ENCODE data around the gene CCDC6.
"Not testable (repeated sequence)": the region's sequence is repeated elsewhere in the genome, so short reads cannot be mapped to it uniquely, and the experiment has no call there.

The CCDC6 gene

DNA sequence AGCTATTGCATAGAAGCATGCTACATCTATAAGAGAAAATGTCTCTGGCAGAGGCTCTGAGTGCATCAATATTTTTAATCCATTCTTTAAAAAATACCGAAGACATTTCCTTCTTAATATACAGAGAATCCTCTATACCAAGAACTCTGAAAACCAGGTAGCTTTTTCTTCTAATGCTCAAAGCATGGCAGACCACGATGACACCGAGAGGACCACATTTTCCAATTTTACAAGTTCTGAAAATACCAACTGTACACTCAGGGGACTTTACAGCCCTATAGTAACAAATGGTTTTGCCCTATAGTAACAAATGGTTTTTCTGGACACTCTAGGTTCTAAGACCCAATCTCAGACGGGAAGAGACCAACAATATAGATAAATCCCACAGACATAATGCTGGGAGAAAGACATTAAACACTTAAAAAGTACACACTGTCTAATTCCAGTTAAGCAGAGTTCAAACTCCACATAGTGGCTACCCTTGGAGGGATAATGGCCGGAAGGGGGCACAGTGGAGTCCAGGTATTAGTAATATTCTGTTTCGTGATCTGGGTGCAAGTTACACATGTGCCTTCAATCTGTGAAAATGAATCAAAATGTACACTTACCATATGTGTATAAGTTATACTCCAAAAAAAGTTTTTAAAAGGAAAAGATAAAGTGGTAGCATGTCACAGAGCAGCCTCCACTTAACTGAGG is 26.2 kb downstream of the CCDC6 start:
- H3K27ac Mint-ChIP-seq = peak overlapping the region; percentile 78
- no peaks in the 10 kb centered on the region for H3K27me3 Mint-ChIP-seq
- peaks cover 78% of the 10 kb centered on the region for H3K4me1 Mint-ChIP-seq (ENCODE audit: low read depth)
- H3K9me3 Mint-ChIP-seq (ENCODE audit: low read depth) = no peaks in the 10 kb centered on the region
- peaks cover 18% of the 10 kb centered on the region for H3K36me3 Mint-ChIP-seq
- peak overlapping the region; percentile 64 for H3K4me3 Mint-ChIP-seq

DNA sequence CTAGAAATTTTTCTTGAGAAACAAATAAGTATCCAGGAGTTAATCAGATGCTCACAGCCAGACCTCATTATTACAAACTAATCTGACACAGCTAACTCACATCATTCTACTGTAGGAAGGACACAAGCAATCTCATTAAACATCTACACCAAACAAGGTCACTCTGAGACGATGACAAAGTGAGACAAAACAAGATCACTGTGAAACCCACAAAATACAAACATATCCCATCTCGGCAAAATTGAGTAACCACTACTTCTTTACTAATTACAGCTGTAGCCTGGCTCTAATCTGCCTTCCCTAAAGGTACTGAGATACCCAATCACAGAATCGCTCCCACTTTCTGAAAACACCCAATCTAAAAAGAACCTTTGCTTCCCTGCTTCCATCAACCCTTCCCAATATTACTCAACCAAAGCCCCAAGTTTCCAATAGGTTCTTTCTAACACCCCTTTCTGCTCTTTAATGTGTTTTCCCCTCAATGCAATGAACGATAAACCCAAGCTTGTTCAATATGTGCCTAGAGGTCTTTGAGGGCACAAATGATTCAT is 26.9 kb downstream of the CCDC6 start:
- peak overlapping the region; percentile 24 for H3K4me3 Mint-ChIP-seq
- peaks cover 18% of the 10 kb centered on the region for H3K36me3 Mint-ChIP-seq

DNA sequence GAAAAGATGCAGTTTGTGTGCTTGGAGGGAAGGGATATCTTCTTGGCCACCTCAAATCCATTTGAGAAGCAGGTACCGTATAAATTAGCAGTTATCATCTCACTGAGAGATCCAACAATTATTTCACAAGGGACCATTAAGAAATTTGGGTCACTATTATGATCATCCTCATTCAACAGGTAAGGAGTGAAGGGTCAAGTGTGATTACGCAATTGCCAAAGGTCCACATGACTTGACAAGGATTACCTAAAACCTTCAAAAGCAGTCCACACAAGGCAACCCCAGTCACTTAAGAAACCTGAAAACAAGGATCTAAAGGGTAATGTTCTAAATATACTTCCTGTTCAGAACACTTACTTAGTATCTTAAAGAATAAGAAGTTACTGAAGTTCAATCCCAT is 27.4 kb downstream of the CCDC6 start:
- Mint-ChIP-seq H3K4me1 (ENCODE audit: low read depth) (peaks cover 81% of the 10 kb centered on the region), H3K9me3 (ENCODE audit: low read depth) (no peaks in the 10 kb centered on the region), H3K4me3 (no peak overlapping the region), H3K27ac (peak overlapping the region; percentile 78), H3K27me3 (no peaks in the 10 kb centered on the region), H3K36me3 (peaks cover 18% of the 10 kb centered on the region)

More for the DNA sequence above, 26.9 kb downstream of the CCDC6 start:
- Mint-ChIP-seq H3K27me3 (no peaks in the 10 kb centered on the region), H3K9me3 (ENCODE audit: low read depth) (no peaks in the 10 kb centered on the region), H3K4me1 (ENCODE audit: low read depth) (peaks cover 80% of the 10 kb centered on the region), H3K27ac (peak overlapping the region; percentile 78)

- peaks cover 81% of the 10 kb centered on the region for H3K4me1 Mint-ChIP-seq (ENCODE audit: low read depth)
- H3K36me3 Mint-ChIP-seq = peaks cover 16% of the 10 kb centered on the region
- H3K4me3 Mint-ChIP-seq = no peak overlapping the region
- peak overlapping the region; percentile 1 for H3K27ac Mint-ChIP-seq
- H3K9me3 Mint-ChIP-seq (ENCODE audit: low read depth) = no peaks in the 10 kb centered on the region
- H3K27me3 Mint-ChIP-seq = no peaks in the 10 kb centered on the region
Observed at GRCh38 chr10:59878289-59878688, 28.1 kb downstream of the CCDC6 start.

DNA sequence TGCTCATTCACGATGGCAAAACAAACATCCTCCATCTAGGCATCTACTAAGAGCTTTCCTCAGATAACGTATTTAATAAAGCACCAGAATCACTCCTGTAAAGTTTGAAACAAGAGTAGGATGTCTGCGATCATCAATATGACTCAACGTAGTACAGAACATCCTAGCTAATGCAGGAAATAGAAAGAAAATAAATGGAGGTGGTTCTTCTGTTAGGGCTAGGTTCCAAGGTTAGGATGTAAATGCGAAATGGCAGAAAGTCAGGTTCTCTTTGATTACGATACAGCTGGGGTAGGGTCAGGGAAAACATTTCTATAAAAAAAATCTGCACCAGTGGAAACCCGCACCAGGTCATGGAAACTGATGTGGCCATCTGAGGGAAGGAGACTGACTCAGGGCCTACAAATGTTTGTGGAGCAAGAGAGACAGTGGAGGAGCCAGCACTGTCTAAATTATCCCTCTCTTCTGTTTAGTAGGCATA is 29.1 kb downstream of the CCDC6 start:
- no peak overlapping the region for H3K4me3 Mint-ChIP-seq
- no peak overlapping the region for H3K27ac Mint-ChIP-seq
- H3K4me1 Mint-ChIP-seq (ENCODE audit: low read depth) = peaks cover 86% of the 10 kb centered on the region
- no peaks in the 10 kb centered on the region for H3K27me3 Mint-ChIP-seq
- peaks cover 15% of the 10 kb centered on the region for H3K36me3 Mint-ChIP-seq
- no peaks in the 10 kb centered on the region for H3K9me3 Mint-ChIP-seq (ENCODE audit: low read depth)

GRCh38 chr10:59876695-59877094 is 29.7 kb downstream of the CCDC6 start:
- Mint-ChIP-seq H3K27ac (no peak overlapping the region), H3K27me3 (no peaks in the 10 kb centered on the region), H3K4me1 (ENCODE audit: low read depth) (peaks cover 88% of the 10 kb centered on the region), H3K9me3 (ENCODE audit: low read depth) (no peaks in the 10 kb centered on the region), H3K36me3 (peaks cover 15% of the 10 kb centered on the region), H3K4me3 (no peak overlapping the region)

- not testable (repeated sequence) for H3K27me3 Mint-ChIP-seq; H3K4me3 Mint-ChIP-seq; H3K27ac Mint-ChIP-seq; H3K9me3 Mint-ChIP-seq (ENCODE audit: low read depth)
- H3K36me3 Mint-ChIP-seq = peaks cover 13% of the 10 kb centered on the region
- peaks cover 84% of the 10 kb centered on the region for H3K4me1 Mint-ChIP-seq (ENCODE audit: low read depth)
Observed at GRCh38 chr10:59876208-59876607, 30.1 kb downstream of the CCDC6 start.

DNA sequence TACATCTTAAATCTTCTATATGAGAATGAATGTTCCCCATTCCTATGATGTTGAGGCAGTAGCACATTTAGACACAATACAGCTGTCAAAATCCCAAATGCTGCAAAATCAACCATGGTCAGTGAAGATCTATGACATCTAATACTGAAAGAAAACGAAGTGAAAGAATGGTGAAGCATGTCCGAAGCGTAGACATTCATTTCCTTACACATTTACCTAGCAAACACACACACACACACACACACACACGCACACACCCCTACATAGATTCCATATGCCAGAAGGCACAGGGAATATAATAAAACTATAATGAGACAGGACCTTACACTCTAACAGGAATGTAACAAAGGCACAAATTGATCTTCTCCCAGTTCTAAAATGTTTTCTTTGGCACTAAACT is 32.5 kb downstream of the CCDC6 start:
- no peak overlapping the region for H3K4me3 Mint-ChIP-seq
- H3K27ac Mint-ChIP-seq = no peak overlapping the region
- H3K4me1 Mint-ChIP-seq (ENCODE audit: low read depth) = peaks cover 76% of the 10 kb centered on the region
- H3K27me3 Mint-ChIP-seq = no peaks in the 10 kb centered on the region
- H3K9me3 Mint-ChIP-seq (ENCODE audit: low read depth) = no peaks in the 10 kb centered on the region
- peaks cover 8% of the 10 kb centered on the region for H3K36me3 Mint-ChIP-seq

DNA sequence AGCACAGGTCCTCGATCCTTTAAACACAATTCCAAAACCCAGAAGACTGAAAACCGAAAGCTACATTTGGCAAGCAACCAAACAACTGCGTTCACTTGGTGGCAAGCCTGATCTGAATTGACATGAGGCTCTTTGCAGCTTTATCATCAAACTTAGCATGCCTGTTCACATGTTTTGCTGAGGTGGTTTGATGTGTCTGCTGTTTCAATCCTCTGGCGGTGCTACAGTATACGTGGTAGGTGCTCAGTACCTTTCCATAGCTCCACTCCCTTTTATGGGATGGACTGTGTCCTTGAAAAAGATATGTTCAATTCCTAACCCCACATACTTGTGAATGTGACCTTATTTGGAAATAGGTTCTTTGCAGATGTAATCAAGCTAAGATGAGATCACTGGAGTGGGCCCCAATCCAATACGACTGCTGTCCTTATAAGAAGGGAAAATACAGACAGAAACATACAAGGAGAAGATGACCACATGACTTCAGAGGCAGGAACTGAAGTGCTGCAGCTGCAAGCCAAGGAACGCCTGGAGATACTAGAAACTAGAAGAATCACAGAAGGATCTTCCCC is 33.4 kb downstream of the CCDC6 start:
- H3K4me3 Mint-ChIP-seq = no peak overlapping the region
- peaks cover 77% of the 10 kb centered on the region for H3K4me1 Mint-ChIP-seq (ENCODE audit: low read depth)
- no peak overlapping the region for H3K27ac Mint-ChIP-seq

GRCh38 chr10:59870152-59870551 is 36.2 kb downstream of the CCDC6 start:
- Mint-ChIP-seq H3K27me3 (no peaks in the 10 kb centered on the region), H3K36me3 (peaks cover 3% of the 10 kb centered on the region), H3K9me3 (ENCODE audit: low read depth) (no peaks in the 10 kb centered on the region), H3K27ac (no peak overlapping the region), H3K4me1 (ENCODE audit: low read depth) (peaks cover 83% of the 10 kb centered on the region), H3K4me3 (no peak overlapping the region)

More for the DNA sequence above, 33.4 kb downstream of the CCDC6 start:
- peaks cover 8% of the 10 kb centered on the region for H3K36me3 Mint-ChIP-seq
- H3K27me3 Mint-ChIP-seq = no peaks in the 10 kb centered on the region
- no peaks in the 10 kb centered on the region for H3K9me3 Mint-ChIP-seq (ENCODE audit: low read depth)

DNA sequence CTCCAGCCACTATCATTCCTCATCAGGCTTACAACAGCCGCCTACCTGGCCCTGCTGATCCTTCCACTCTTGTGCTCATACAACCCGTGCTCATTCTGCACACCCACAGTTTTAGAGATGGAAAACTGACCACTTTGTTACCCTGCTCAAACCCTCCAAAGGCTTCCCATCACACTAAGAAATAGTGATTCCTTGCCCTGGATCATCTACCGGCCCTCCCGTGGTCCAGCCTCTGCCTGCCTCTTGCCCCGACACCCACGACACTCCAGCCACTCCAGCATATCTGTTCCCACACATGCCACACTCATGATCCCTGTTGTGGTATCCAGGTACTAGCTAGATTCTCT is 36.8 kb downstream of the CCDC6 start:
- Mint-ChIP-seq H3K27ac (no peak overlapping the region), H3K27me3 (no peaks in the 10 kb centered on the region), H3K4me3 (no peak overlapping the region), H3K4me1 (ENCODE audit: low read depth) (peaks cover 84% of the 10 kb centered on the region), H3K9me3 (ENCODE audit: low read depth) (no peaks in the 10 kb centered on the region), H3K36me3 (peaks cover 3% of the 10 kb centered on the region)

GRCh38 chr10:59868696-59869593 is 37.4 kb downstream of the CCDC6 start:
- Mint-ChIP-seq H3K4me1 (ENCODE audit: low read depth) (peaks cover 84% of the 10 kb centered on the region), H3K4me3 (no peak overlapping the region), H3K9me3 (ENCODE audit: low read depth) (no peaks in the 10 kb centered on the region), H3K27me3 (no peaks in the 10 kb centered on the region), H3K27ac (peak overlapping the region; percentile 36), H3K36me3 (peaks cover 3% of the 10 kb centered on the region)

GRCh38 chr10:59867590-59867989 is 38.8 kb downstream of the CCDC6 start:
- Mint-ChIP-seq H3K27me3 (no peaks in the 10 kb centered on the region), H3K9me3 (ENCODE audit: low read depth) (no peaks in the 10 kb centered on the region), H3K4me3 (no peak overlapping the region), H3K27ac (no peak overlapping the region), H3K36me3 (no peaks in the 10 kb centered on the region), H3K4me1 (ENCODE audit: low read depth) (peaks cover 72% of the 10 kb centered on the region)

- H3K4me1 Mint-ChIP-seq (ENCODE audit: low read depth) = peaks cover 71% of the 10 kb centered on the region
- H3K4me3 Mint-ChIP-seq = peak overlapping the region; percentile 8
- H3K36me3 Mint-ChIP-seq = peaks cover 5% of the 10 kb centered on the region
- peaks cover 8% of the 10 kb centered on the region for H3K9me3 Mint-ChIP-seq (ENCODE audit: low read depth)
- H3K27ac Mint-ChIP-seq = peak overlapping the region; percentile 79
- no peaks in the 10 kb centered on the region for H3K27me3 Mint-ChIP-seq
Observed at GRCh38 chr10:59865101-59865500, 41.3 kb downstream of the CCDC6 start.

Measured in activated naive CD8-positive, alpha-beta T cell (primary cell).